Fibroblast of lung (primary cell): ENCODE results near the gene LRRC46. TPM values are rescaled to one million over a fixed set of nuclear protein-coding genes. Genes with fewer than 3 reads are reported as not detected.

Experiments used
- DNase-seq, 2 donors: peaks; one replicate each; pipeline versions ENCODE4 v3.0.0 to v3.0.0-alpha.2; 2010; ENCODE audit warnings: low read depth in 2 of 2
- H2AFZ ChIP-seq: 2 replicates; pipeline ENCODE4 v1.5.1; 2012; ENCODE audit warnings: low read length, control low read depth, inconsistent platforms
- H3K27ac ChIP-seq: 2 replicates; pipeline ENCODE4 v1.5.1; 2011; ENCODE audit warnings: low read length, control low read depth; ENCODE audit not compliant: insufficient read depth
- H3K27me3 ChIP-seq: 2 replicates; pipeline ENCODE4 v1.5.1; 2011; ENCODE audit warnings: mild to moderate bottlenecking, low read length; ENCODE audit not compliant: control insufficient read depth, insufficient read depth
- H3K36me3 ChIP-seq: 2 replicates; pipeline ENCODE4 v1.5.1; 2011; ENCODE audit warnings: low read length; ENCODE audit not compliant: control insufficient read depth, insufficient read depth
- H3K4me1 ChIP-seq: 2 replicates; pipeline ENCODE4 v1.5.1; 2011; ENCODE audit warnings: low read length; ENCODE audit not compliant: control insufficient read depth, insufficient read depth; ENCODE audit errors: extremely low read depth
- H3K4me2 ChIP-seq: 2 replicates; pipeline ENCODE4 v1.5.1; 2011; ENCODE audit warnings: low read length, control low read depth; ENCODE audit not compliant: insufficient read depth; ENCODE audit errors: extremely low read depth
- H3K4me3 ChIP-seq, 4 experiments: fragments of 200-600 bp in 1 of 4; sonication (generic) in 1 of 4; replicated peaks in 1 of 4; 2 replicates each; pipeline ENCODE4 v1.5.1; 2011 to 2016; ENCODE audit warnings: low read length in 4 of 4, low read depth in 3 of 4, mild to moderate bottlenecking in 3 of 4, control low read depth in 2 of 4, inconsistent platforms in 1 of 4, mixed read lengths in 1 of 4; ENCODE audit not compliant: insufficient read depth in 1 of 4; ENCODE audit errors: control extremely low read depth in 1 of 4
- H3K79me2 ChIP-seq: 2 replicates; pipeline ENCODE4 v1.5.1; 2012; ENCODE audit warnings: mild to moderate bottlenecking, low read length, inconsistent platforms; ENCODE audit not compliant: control insufficient read depth, insufficient read depth
- H3K9ac ChIP-seq: 2 replicates; pipeline ENCODE4 v1.5.1; 2011; ENCODE audit warnings: mild to moderate bottlenecking, low read length, control low read depth; ENCODE audit not compliant: insufficient read depth
- H3K9me3 ChIP-seq: 2 replicates; pipeline ENCODE4 v1.5.1; 2012; ENCODE audit warnings: low read depth, low read length; ENCODE audit not compliant: control insufficient read depth, insufficient read depth
- H4K20me1 ChIP-seq: 2 replicates; pipeline ENCODE4 v1.5.1; 2011; ENCODE audit warnings: low read length; ENCODE audit not compliant: control insufficient read depth, insufficient read depth; ENCODE audit errors: extremely low read depth
- CTCF ChIP-seq, 2 donors: IDR thresholded peaks in 1 of 2; conservative IDR thresholded peaks in 1 of 2; 1 replicate in 1 of 2; 2 replicates in 1 of 2; pipeline ENCODE4 v1.5.1; 2011 to 2012; ENCODE audit warnings: low read length in 2 of 2, control low read depth in 1 of 2, inconsistent platforms in 1 of 2, low read depth in 1 of 2, mild to moderate bottlenecking in 1 of 2
- EZH2 ChIP-seq: IDR thresholded peaks from 2 replicates; pipeline ENCODE4 v1.5.1; 2012; ENCODE audit warnings: low read length, control low read depth, mild to moderate bottlenecking; ENCODE audit errors: missing control alignments
- polyA plus RNA-seq, 2 donors: library from polyadenylated mRNA; depleted of rRNA in 1 of 2; stranded (reverse) in 1 of 2; unstranded in 1 of 2; fragments of >200 nt; gene quantifications; 2 replicates each; pipeline ENCODE4 v1.2.1, GENCODE V29; 2011 to 2012; ENCODE audit warnings: missing spikeins in 1 of 2
- total RNA-seq: library from RNA; depleted of rRNA; stranded (reverse); fragments of >200 nt; gene quantifications from 2 replicates; pipeline ENCODE4 v1.2.1, GENCODE V29; 2014

The LRRC46 gene
- total and polyA plus RNA-seq, 2 donors (not counting 1 experiment from before 2014, with no cell fraction given): under 0.01 to 0.19 TPM

- Histone ChIP-seq H4K20me1 (no peaks in the 10 kb centered on the region), H3K9me3 (no peaks in the 10 kb centered on the region), H3K4me1 (peaks cover 10% of the 10 kb centered on the region), H3K36me3 (peaks cover 9% of the 10 kb centered on the region), H3K27me3 (no peaks in the 10 kb centered on the region), H3K9ac (no peak overlapping the region), H3K4me3 (no peak overlapping the region), H3K4me2 (peak overlapping the region; percentile 7), H3K27ac (no peak overlapping the region), H3K79me2 (peaks cover 18% of the 10 kb centered on the region), H2AFZ (no peak overlapping the region)
- TF ChIP-seq CTCF (conservative IDR thresholded peaks at IDR 0.05 in 1 of 2, IDR thresholded peaks at IDR 0.05 in 1 of 2; ENCODE audit: low read depth in 1 of 2, low read length in 2 of 2): no peak
- TF ChIP-seq EZH2: no peak
- DNase-seq: no peak
Measured at GRCh38 chr17:47829870-47830269, 1.6 kb upstream of the LRRC46 start.

- H3K4me2 ChIP-seq: peak overlapping the region; percentile 92
- H3K27me3 ChIP-seq: no peaks in the 10 kb centered on the region
- H3K4me3 ChIP-seq: peak overlapping the region; percentile 82 to 99 (median 97)
- H3K79me2 ChIP-seq: peaks cover 18% of the 10 kb centered on the region
- H4K20me1 ChIP-seq: no peaks in the 10 kb centered on the region
- DNase-seq: no peak
- H3K9ac ChIP-seq: peak overlapping the region; percentile 91
- H3K27ac ChIP-seq: peak overlapping the region; percentile 92
- no peak overlapping the region for H2AFZ ChIP-seq
- H3K36me3 ChIP-seq: peaks cover 9% of the 10 kb centered on the region
- no peak for TF ChIP-seq EZH2
- no peak for TF ChIP-seq CTCF (conservative IDR thresholded peaks at IDR 0.05 in 1 of 2, IDR thresholded peaks at IDR 0.05 in 1 of 2; ENCODE audit: low read depth in 1 of 2, low read length in 2 of 2)
- peaks cover 10% of the 10 kb centered on the region for H3K4me1 ChIP-seq
- no peaks in the 10 kb centered on the region for H3K9me3 ChIP-seq
Measured at GRCh38 chr17:47830396-47831002, 971 bp upstream of the LRRC46 start.

DNA sequence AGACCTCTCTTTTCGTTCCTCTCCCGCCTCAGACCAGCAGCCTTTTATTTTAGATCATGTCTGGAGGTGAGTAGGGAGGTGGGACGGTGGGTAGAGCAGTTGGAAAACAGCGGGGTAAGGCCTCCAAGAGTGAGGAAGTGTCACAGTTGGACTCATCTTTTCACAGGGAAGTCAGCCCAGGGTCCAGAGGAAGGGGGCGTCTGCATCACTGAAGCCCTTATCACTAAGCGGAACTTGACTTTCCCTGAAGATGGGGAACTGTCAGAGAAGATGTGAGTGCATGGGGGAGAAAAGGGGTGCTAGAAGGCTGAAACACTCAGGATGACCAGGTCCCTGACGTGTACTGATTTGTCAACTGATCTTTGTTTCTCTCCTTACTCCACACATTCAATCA is 461 bp downstream of the LRRC46 start:
- TF ChIP-seq CTCF (conservative IDR thresholded peaks at IDR 0.05 in 1 of 2, IDR thresholded peaks at IDR 0.05 in 1 of 2; ENCODE audit: low read depth in 1 of 2, low read length in 2 of 2) (no peak), EZH2 (no peak)
- Histone ChIP-seq H4K20me1 (no peaks in the 10 kb centered on the region), H3K79me2 (peaks cover 18% of the 10 kb centered on the region), H3K4me3 (peak overlapping the region; percentile 82 to 99 (median 97)), H3K36me3 (peaks cover 4% of the 10 kb centered on the region), H3K4me2 (peak overlapping the region; percentile 96), H2AFZ (peak overlapping the region; percentile 71), H3K4me1 (peaks cover 10% of the 10 kb centered on the region), H3K27ac (no peak overlapping the region), H3K27me3 (no peaks in the 10 kb centered on the region), H3K9me3 (no peaks in the 10 kb centered on the region), H3K9ac (peak overlapping the region; percentile 91)
- no peak for DNase-seq
